Femur (tissue), 1 donor: ENCODE results near the gene SLC2A10.

Experiments used
- DNase-seq: peaks from one replicate; pipeline ENCODE4 v3.0.0-alpha.2; 2017

The SLC2A10 gene

DNA sequence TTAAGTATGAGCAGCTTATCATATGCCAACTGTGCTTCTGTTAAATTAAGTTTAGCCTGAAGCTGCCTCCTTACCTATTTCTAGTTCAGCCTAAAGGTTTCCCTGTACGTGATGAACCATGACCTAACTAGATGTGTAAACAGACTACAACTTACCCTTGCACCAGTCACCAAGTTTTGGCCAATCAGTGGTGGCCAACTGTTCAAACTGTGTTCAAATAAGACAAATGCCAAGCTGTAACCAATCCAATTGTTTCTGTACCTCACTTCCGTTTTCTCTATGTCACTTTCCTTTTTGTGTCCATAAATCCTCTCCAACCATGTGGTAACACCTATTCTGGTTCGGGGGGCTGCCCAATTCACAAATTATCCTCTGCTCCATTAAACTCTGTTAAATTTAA lies 6.0 kb upstream of the SLC2A10 start:
- no peak for DNase-seq

DNA sequence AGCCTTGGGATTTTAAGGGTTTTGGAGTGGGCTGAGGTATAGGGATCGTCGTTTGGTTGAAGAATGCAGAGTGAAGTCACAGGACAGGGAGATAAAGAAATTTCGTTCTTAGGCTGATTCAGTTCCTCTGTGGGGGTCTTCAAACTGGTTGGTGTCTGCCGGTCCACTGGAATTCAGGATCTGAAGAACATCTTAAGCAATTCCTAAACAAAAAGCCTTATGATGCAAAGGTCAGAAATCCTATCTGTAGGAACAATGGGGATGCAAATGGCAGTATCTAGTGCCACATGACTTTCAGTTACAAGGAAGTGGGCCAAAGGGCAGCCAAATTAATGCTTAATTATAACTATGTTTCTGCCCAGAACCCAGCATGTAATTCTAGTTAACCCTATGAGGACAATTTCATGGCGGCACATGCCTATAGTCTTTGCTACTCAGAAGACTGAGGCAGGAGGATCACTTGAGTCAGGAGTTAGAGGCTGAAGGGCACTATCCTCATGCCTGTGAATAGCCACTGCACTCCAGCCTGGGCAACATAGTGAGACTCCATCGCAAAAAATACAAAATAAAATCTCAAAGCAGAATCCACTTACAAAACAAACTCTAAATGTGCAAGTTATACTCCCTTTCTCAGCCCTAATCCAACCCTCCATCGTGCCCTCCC lies 4.6 kb upstream of the SLC2A10 start:
- no peak for DNase-seq

DNA sequence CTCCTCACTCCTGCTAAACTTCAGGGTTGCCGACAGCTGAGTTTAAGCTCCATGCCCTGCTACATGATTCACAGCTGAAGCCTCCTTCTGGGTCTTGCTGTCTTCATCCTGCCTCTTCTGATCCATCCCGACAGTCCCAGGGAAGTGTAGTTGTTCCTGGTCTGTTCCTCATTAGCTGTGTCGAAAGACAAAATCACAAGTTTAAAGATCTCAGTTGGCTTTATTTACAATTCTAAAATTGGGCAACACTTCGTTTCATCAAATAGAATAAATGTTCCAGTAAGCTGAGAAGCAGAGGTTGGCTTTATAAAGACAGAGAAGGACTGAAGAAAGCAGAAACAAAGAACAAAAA lies 4.1 kb upstream of the SLC2A10 start:
- no peak for DNase-seq

GRCh38 chr20:46706242-46706641 lies 3.2 kb upstream of the SLC2A10 start:
- DNase-seq: no peak

DNA sequence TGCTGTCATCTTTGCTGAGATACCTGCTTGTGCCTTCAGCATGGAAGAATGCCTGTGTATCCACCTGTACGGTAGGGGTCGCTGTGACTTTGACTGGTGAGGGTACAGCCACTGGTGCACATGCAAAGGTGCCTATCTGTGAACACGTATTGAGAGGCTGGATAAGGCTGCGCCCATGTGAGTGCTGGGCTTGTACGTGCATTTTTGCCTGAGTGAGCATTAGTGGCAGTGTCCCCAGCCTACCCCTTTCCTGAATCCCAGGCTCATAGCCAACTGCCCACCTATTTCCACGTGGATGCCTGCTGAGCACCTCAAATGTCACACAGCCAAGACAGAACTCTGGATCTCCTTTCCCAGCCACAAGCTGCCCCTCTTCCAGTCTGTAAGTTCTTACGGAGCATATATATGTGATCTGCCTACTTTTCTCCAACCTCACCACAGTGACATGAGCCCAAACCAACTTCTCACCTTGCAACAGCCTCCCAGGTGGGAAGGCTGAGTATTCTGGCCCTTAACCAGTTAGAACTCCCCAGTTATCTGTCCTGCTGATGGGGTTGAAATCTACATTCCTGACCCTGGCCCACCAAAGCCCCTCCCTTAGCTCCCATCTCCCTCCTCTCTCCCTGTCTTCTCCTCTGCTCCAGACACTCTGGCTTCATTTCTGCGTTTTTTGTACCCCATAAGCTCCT lies 1.1 kb upstream of the SLC2A10 start:
- DNase-seq: no peak

DNA sequence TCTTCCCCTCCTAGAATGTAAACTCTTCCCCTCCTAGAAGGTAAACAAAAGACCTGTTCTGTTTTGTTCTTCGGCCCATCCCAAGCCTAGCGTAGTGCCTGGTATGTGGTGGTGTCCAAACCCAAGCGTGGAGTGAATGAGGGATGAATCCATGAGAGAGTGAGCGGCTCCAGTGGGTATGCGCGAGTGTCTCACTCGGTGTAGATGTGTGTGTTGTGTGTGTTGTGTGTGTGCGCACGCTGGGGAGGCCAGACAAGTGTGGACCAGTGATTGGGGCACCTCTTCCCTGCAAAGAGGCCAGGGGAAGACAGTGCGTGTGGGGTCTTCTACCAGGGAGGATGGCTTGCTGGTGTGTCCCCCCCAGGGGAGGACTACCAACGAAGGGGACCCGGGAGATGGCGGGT lies 392 bp upstream of the SLC2A10 start:
- no peak for DNase-seq

- no peak for DNase-seq
Observed at GRCh38 chr20:46710153-46710913, 884 bp downstream of the SLC2A10 start.

DNA sequence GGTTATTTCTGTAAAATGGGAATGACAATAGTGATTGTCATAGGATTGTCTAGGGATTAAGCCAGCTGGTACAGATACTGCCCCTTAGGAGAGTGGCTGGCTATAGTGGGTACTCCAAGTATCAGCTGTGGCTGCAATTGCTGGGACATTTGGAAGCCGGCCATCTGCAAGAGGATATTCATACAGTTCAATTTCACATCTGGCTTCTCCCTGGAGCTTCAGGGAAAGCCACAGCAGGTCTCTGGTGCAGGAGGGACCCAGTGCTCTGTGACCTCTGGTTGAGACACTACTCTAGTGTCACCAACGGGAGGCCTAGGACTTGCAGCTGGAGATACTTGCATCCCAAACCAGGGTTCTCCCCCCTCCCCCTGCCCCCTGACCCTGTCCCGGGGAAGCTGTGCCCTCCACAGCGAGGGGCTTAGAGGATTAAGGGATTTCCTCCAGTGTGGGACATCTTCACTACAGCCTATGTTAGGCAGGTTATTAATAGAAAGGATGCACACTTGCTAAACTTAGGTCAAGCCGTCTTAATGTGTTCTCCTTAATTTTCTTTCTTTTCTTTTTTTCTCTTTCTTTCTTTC lies 2.7 kb downstream of the SLC2A10 start:
- DNase-seq: no peak

- no peak for DNase-seq
Observed at GRCh38 chr20:46713957-46714834, 4.7 kb downstream of the SLC2A10 start.

- no peak for DNase-seq
Observed at GRCh38 chr20:46715292-46715756, 5.9 kb downstream of the SLC2A10 start.

- DNase-seq: no peak
Observed at GRCh38 chr20:46717818-46718541, 8.5 kb downstream of the SLC2A10 start.

DNA sequence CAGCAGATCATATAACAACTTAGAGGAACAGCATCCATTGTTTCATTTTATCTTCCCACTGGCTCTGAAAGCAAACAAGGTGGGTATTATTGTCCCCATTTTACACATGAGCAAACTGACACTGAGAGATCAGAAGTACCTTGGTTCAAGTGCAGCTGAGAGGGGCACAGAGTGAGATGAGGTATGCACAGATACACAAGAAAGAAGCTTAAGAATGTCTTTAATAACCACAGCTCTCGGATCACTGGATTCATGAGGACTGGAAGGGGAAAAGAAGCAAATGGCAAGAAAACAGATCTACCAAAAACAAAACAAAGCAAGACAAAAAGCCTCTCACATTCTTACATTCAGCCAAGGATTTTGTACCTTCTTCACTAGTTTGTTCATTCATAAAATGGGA lies 10.6 kb downstream of the SLC2A10 start:
- DNase-seq: no peak

GRCh38 chr20:46720776-46721425 lies 11.5 kb downstream of the SLC2A10 start:
- no peak for DNase-seq

DNA sequence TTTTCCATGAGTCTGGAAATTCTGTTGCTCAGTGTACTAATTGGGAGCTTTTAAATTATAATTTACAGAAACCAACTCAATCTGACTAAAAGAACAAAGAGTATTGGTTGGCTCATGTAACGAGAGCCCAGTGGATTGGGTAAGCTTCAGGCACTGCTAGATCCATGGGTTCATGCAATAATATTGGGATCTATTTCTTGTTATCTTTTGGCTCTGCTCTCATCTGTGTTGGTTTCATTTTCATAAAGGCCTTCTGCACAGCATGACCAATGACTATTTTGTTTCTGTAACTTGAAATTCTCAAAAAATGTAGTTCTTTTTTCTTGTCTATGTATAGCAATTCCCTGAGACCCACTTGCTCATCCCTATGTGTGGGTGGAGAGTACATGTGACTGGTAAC lies 12.0 kb downstream of the SLC2A10 start:
- no peak for DNase-seq

DNA sequence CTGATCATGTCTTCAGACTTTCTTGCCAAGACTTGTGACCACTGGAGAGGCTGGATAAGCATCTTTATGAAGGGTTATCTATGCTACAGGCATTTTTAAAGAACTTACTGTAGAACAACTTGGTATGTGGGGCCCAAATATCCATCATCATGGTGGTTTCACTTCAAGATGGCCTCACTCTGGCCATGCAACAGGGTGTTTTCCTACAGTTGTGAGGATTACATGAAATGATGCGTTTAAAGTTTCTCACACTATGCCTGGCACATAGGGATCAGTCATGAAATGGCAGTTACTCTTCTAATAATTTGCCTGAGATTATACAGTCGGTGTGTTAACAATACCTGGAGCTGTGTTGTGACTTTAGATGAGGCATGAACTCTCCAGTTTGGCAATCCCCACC lies 13.0 kb downstream of the SLC2A10 start:
- no peak for DNase-seq

DNA sequence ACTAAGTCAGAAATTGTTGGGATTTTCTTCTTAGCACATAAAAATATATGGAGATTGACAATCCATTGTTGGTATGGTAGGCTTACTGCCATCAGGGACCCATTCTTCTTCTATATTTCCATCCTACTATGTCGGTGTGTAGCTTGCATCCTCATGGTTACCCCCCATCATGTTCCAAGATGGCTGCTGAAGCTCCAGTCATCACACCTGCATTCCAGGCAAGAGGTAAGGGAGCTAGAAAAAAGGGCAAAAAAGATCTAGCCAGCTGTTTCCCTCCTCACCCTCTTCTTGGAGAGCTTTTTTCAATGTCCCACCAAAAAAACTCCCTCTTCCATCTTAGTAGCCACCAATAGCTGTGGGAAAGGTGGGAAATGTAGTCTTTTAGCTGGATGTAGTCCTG lies 13.6 kb downstream of the SLC2A10 start:
- DNase-seq: no peak

GRCh38 chr20:46724343-46724959 lies 15.0 kb downstream of the SLC2A10 start:
- DNase-seq: no peak

GRCh38 chr20:46725186-46726165 lies 16.0 kb downstream of the SLC2A10 start:
- no peak for DNase-seq

DNA sequence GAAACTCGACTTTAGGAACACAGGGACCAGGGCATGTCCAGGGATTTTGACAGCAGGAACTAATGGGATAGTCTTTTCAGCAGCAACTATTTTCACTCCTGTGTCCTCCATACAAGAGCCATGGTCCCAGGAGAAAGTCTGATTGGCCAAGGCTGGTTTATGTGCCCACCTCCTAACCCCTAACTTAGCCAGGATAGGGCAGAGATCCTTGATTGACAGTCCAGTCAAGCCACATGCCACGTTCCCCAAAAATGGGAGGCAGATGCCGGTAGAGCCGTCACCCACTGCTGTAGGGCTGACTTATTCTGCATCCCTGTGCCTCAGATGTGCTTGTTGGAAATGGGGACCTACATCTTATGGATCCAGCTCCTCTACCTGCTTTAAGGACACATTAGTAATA lies 22.3 kb downstream of the SLC2A10 start:
- no peak for DNase-seq

DNA sequence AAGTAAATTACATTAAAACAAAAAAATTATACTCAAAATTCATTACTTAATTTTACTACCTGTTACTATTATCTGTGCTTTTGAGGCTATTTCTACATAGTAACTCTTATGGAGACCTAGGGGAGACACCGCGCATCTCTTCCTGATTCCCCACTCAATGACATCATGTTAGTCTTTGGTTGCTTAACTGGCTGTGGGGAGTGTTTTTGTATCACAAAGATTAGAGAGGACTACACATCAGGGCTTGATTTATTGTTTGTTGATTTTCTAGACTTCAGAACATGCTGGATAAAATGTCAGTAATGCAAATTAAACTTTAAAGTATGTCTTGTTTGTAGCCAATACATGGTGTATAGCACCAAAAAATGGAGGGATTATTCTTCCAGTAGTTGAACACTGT lies 26.0 kb downstream of the SLC2A10 start:
- no peak for DNase-seq
